HG03520 (cell line): ENCODE data around the gene ISL2.
"Not testable (repeated sequence)": the region's sequence is repeated elsewhere in the genome, so short reads cannot be mapped to it uniquely, and the experiment has no call there.

Experiments used
- ATAC-seq: cut with Tn5 transposase; IDR thresholded peaks from one replicate; pipeline ENCODE4 v1.9.1; 2021; ENCODE audit warnings: mild to moderate bottlenecking, moderate library complexity; ENCODE audit not compliant: unreplicated experiment

ISL2 gene

GRCh38 chr15:76336254-76337058 lies at the start of gene ISL2:
ISL2 (plus strand) TSS chr15:76336773; CDS start chr15:76336884, 111 bp downstream.
- peak; percentile 46 for ATAC-seq

GRCh38 chr15:76289582-76289981 lies 47.0 kb upstream of the ISL2 start:
- no peak for ATAC-seq

DNA sequence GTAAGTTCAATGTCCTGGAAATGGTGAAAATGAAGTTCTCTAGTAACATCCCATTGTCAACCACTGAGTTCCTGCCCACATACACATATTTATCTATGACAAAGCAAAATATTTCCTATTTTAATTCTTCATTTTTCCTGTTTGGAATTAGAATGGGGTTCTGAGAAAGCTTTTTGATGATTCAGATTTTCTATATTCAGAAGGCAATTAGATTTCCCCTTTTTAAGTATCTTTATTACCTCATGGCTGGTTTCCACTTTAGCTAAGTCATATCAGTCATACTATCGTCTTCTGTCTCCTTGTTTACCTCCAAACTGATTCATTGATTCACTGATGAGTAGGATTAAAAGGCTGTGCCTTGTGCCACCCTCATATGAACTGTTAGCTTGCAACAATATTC lies 43.2 kb upstream of the ISL2 start:
- ATAC-seq = no peak

GRCh38 chr15:76294463-76294862 lies 42.1 kb upstream of the ISL2 start:
- not testable (repeated sequence) for ATAC-seq

GRCh38 chr15:76296849-76297248 lies 39.7 kb upstream of the ISL2 start:
- ATAC-seq = no peak

DNA sequence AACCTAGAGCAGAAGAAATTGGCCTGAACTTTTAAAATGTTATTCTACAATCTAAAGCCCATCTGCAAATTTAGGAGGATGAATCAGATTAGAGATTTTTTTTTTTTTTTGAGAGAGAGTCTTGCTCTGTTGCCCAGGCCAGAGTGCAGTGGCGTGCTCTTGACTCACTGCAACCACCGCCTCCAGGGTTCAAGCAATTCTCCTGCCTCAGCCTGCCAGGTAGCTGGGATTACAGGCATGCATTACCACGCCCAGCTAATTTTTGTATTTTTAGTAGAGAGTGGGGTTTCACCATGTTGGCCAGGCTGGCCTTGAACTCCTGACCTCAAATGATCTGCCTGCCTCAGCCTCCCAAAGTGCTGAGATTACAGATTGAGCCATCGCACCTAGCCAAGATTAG lies 38.6 kb upstream of the ISL2 start:
- ATAC-seq = not testable (repeated sequence)

DNA sequence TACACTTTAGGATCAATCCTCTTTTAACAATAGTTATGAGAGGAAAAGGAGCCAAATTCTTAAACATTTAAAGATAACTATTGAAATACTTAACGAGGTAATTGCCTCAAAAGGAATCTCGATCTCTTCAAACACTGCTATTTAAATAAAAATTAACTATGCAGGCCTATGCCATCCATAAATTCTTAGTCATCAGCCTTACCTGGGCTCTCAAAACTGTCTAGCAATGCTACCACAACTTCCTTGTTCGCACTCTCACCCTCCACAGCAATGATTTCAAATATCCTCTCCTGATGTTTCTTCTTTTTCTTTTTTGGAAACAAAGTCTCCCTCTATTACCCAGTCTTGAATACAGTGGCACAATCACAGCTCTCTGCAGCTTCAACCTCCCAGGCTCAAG lies 37.6 kb upstream of the ISL2 start:
- no peak for ATAC-seq

DNA sequence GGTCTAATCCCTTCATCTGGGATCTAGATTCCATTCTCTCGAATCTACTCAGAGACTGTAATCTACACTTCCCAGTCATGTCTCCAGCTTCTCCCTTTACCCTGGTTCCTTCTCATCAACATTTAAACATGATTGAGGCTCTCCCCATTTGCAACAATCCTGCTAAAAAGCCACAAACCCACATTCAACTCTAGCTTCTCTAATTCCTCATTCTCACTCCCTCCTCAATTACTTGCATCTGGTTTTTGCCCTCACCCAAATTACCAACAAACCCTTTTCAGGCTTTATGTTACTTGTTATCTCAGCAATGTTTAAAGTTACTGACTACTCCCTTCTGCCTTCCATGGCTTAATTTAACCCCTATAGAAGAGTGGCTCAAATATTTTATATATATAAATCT lies 36.8 kb upstream of the ISL2 start:
- ATAC-seq = no peak

DNA sequence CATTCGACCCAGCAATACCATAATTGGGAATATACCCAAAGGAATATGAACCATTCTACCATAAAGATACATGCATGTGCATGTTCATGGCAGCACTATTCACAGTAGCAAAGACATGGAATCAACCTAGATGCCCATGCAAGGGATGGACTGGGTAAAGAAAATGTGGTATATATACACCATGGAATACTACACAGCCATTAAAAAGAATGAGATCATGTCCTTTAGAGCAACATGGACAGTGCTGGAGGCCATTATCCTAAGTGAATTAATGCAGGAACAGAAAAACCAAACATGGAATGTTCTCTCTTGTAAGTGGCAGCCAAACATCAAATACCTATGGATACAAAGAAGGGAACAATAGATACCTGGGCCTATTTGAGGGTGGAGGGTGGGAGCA lies 32.7 kb upstream of the ISL2 start:
- ATAC-seq = no peak

GRCh38 chr15:76309601-76310330 lies 26.8 kb upstream of the ISL2 start:
- ATAC-seq = no peak

GRCh38 chr15:76310475-76311099 lies 26.0 kb upstream of the ISL2 start:
- peak; percentile 5 for ATAC-seq

- ATAC-seq = peak; percentile 94
These were observed 25.2 kb upstream of the ISL2 start, which contains the start of gene ETFA for GRCh38 chr15:76311100-76311953. ETFA (minus strand) TSS chr15:76311469; CDS start chr15:76311388, 81 bp downstream.

GRCh38 chr15:76312540-76313174 lies 23.9 kb upstream of the ISL2 start:
- no peak for ATAC-seq

DNA sequence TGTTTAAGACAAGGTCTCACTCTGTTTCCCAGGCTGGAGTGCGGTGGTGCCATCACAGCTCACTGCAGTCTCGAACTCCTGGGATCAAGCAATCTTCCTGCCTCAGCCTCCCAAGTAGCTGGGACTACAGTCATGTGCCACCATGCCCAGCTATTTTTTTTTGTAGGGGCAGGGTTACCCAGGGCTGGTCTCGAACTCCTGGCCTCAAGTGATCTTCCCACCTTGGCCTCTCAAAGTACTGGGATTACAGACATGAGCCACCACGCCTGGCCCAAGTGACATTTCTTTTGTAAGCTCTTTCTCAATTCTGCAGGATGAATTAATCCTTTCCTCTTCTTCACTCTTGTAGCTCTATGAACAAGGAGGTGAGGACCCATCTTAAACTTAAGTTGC lies 23.4 kb upstream of the ISL2 start:
- ATAC-seq = not testable (repeated sequence)

- ATAC-seq = no peak
These were observed 22.8 kb upstream of the ISL2 start for GRCh38 chr15:76313731-76314130.

DNA sequence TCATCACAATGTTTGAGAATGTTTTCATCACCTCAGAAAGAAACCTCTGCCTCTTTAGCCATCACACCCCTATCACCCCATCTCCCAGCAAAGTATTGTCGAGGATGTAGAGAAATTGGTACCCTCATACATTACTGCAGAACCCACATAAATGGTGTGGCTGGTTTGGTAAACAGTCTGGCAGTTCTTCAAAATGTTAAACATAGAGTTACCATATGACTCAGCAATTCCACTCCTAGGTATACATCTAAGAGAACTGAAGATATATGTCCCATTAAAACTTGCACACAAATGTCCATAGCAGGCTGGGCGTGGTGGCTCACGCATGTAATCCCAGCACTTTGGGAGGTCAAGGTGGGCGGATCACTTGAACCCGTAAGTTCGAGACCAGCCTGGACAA lies 16.6 kb upstream of the ISL2 start:
- no peak for ATAC-seq

- ATAC-seq = no peak
These were observed 15.4 kb upstream of the ISL2 start for GRCh38 chr15:76321171-76321570.

DNA sequence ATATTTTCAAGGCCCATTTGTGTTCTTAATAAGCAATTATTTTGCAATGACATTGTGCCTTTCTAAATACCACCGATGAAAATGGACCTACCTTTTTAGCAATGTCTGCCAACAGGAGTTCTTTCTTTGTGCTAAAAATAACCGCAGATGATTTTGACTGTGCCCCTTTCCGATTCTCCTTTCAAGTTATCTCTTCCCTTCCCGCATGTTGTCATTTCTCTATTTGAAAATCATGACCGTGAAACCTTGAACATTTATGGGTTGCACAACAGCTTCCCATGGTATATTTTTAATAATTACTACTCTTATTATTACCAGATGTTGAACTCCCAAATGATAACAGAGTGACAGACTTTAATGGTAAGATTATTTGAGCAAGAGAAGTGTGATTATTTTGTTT lies 15.0 kb upstream of the ISL2 start:
- no peak for ATAC-seq

DNA sequence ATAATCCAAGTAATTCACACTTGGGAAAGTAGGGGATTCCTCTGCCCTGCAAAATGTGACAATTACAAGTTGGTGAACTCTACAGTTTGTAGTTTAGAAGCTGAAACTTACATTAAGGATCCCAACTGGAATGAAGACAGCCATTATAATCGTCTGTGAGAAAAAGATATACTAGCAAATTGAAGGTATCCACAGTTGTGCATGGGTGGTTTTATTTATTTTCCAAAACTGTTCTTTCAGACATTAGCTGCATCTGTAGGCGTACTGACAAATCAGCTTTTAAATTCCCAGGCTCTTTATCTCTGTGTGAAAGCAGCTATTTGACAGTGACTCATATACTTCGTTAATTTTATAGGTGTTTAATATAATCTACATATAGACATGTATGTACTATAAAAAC lies 12.5 kb upstream of the ISL2 start:
- ATAC-seq = no peak

- no peak for ATAC-seq
These were observed 10.9 kb upstream of the ISL2 start for GRCh38 chr15:76325704-76326103.
